HL-60 (cell line): ENCODE data around the gene SLC29A2.
"Not testable (repeated sequence)": the region's sequence is repeated elsewhere in the genome, so short reads cannot be mapped to it uniquely, and the experiment has no call there.

Source experiments
- DNase-seq, 2 experiments: peaks; one replicate each; pipeline ENCODE4 v3.0.0-alpha.2; 2010 to 2020; ENCODE audit warnings: low read depth in 1 of 2, low spot score in 1 of 2
- H3K27ac ChIP-seq: fragments of 250-450 bp; sonication (Bioruptor Pico); replicated peaks from 2 replicates; pipeline ENCODE4 v1.5.1; 2020; ENCODE audit warnings: mild to moderate bottlenecking, moderate library complexity
- H3K27me3 ChIP-seq: fragments of 250-450 bp; sonication (Bioruptor Pico); 2 replicates; pipeline ENCODE4 v1.5.1; 2021; ENCODE audit warnings: mild to moderate bottlenecking, moderate library complexity; ENCODE audit not compliant: insufficient read depth, poor library complexity, severe bottlenecking
- H3K4me3 ChIP-seq: replicated peaks from 2 replicates; pipeline ENCODE4 v1.5.1; 2011; ENCODE audit warnings: mild to moderate bottlenecking, control low read depth, low read length; ENCODE audit not compliant: insufficient read depth
- GABPA ChIP-seq: IDR thresholded peaks from 2 replicates; pipeline ENCODE4 v1.6.1; 2012; ENCODE audit warnings: low read depth
- POLR2AphosphoS5 ChIP-seq: IDR thresholded peaks from 2 replicates; pipeline ENCODE4 v1.6.1; 2012; ENCODE audit warnings: low read depth
- SPI1 ChIP-seq: IDR thresholded peaks from 2 replicates; pipeline ENCODE4 v1.6.1; 2012; ENCODE audit warnings: low read depth, mild to moderate bottlenecking, borderline replicate concordance
- TF ChIP-seq, protein P1 (sequence below): IDR thresholded peaks from 2 replicates; pipeline ENCODE4 v1.6.1; 2012; ENCODE audit warnings: low read depth; ENCODE audit not compliant: insufficient replicate concordance
- TF ChIP-seq, protein P2 (sequence below): IDR thresholded peaks from one replicate; pipeline ENCODE4 v1.5.1; 2011; ENCODE audit warnings: low read length, control low read depth, inconsistent platforms; ENCODE audit not compliant: insufficient read depth

The SLC29A2 gene

GRCh38 chr11:66323684-66324083 is 47.9 kb downstream of the SLC29A2 start:
- Histone ChIP-seq H3K27ac (no peak overlapping the region), H3K27me3 (no peaks in the 10 kb centered on the region), H3K4me3 (no peak overlapping the region)
- DNase-seq = no peak
- TF ChIP-seq GABPA (no peak), POLR2AphosphoS5 (no peak), SPI1 (no peak)
- TF ChIP-seq, protein P1, sequence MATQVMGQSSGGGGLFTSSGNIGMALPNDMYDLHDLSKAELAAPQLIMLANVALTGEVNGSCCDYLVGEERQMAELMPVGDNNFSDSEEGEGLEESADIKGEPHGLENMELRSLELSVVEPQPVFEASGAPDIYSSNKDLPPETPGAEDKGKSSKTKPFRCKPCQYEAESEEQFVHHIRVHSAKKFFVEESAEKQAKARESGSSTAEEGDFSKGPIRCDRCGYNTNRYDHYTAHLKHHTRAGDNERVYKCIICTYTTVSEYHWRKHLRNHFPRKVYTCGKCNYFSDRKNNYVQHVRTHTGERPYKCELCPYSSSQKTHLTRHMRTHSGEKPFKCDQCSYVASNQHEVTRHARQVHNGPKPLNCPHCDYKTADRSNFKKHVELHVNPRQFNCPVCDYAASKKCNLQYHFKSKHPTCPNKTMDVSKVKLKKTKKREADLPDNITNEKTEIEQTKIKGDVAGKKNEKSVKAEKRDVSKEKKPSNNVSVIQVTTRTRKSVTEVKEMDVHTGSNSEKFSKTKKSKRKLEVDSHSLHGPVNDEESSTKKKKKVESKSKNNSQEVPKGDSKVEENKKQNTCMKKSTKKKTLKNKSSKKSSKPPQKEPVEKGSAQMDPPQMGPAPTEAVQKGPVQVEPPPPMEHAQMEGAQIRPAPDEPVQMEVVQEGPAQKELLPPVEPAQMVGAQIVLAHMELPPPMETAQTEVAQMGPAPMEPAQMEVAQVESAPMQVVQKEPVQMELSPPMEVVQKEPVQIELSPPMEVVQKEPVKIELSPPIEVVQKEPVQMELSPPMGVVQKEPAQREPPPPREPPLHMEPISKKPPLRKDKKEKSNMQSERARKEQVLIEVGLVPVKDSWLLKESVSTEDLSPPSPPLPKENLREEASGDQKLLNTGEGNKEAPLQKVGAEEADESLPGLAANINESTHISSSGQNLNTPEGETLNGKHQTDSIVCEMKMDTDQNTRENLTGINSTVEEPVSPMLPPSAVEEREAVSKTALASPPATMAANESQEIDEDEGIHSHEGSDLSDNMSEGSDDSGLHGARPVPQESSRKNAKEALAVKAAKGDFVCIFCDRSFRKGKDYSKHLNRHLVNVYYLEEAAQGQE = no peak
- TF ChIP-seq, protein P2, sequence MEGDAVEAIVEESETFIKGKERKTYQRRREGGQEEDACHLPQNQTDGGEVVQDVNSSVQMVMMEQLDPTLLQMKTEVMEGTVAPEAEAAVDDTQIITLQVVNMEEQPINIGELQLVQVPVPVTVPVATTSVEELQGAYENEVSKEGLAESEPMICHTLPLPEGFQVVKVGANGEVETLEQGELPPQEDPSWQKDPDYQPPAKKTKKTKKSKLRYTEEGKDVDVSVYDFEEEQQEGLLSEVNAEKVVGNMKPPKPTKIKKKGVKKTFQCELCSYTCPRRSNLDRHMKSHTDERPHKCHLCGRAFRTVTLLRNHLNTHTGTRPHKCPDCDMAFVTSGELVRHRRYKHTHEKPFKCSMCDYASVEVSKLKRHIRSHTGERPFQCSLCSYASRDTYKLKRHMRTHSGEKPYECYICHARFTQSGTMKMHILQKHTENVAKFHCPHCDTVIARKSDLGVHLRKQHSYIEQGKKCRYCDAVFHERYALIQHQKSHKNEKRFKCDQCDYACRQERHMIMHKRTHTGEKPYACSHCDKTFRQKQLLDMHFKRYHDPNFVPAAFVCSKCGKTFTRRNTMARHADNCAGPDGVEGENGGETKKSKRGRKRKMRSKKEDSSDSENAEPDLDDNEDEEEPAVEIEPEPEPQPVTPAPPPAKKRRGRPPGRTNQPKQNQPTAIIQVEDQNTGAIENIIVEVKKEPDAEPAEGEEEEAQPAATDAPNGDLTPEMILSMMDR = no peak

- H3K4me3 ChIP-seq = no peak overlapping the region
- no peak for TF ChIP-seq SPI1
- no peak for TF ChIP-seq POLR2AphosphoS5
- TF ChIP-seq, protein P1 = no peak
- TF ChIP-seq, protein P2 = no peak
- no peak for TF ChIP-seq GABPA
- no peaks in the 10 kb centered on the region for H3K27me3 ChIP-seq
- no peak for DNase-seq
- H3K27ac ChIP-seq = no peak overlapping the region
Measured at GRCh38 chr11:66322732-66323427, 48.7 kb downstream of the SLC29A2 start.

DNA sequence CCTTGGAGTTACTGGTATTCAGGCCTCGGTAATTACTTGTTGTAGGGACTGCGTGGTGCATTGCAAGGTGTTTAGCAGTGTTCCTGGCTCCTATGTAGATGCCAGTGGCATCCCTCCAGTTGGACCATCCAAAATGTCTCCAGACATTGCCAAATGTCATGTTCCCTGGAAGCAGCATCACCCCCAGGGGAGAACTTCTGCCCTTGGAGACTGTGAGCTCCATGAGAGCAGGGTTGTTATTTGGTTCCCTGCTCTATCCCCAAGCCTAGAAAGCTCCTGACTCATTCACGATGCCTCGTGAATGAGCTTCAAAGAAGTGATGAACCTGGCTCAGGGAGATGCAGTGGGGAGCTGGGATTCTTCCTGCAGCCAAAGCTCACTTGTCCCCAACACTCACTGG is 50.0 kb downstream of the SLC29A2 start:
- no peak for DNase-seq
- H3K27ac ChIP-seq = no peak overlapping the region
- TF ChIP-seq, protein P1 = no peak
- TF ChIP-seq SPI1 = no peak
- TF ChIP-seq, protein P2 = no peak
- no peak for TF ChIP-seq POLR2AphosphoS5
- no peak for TF ChIP-seq GABPA
- no peak overlapping the region for H3K4me3 ChIP-seq
- H3K27me3 ChIP-seq = no peaks in the 10 kb centered on the region

DNA sequence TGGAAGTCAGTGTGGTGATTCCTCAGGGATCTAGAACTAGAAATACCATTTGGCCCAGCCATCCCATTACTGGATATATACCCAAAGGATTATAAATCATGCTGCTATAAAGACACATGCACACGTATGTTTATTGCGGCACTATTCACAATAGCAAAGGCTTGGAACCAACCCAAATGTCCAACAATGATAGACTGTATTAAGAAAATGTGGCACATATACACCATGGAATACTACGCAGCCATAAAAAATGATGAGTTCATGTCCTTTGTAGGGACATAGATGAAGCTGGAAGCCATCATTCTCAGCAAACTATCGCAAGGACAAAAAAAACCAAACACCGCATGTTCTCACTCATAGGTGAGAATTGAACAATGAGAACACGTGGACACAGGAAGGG is 50.8 kb downstream of the SLC29A2 start:
- DNase-seq, H3K4me3 ChIP-seq, H3K27me3 ChIP-seq, H3K27ac ChIP-seq: not testable (repeated sequence)

DNA sequence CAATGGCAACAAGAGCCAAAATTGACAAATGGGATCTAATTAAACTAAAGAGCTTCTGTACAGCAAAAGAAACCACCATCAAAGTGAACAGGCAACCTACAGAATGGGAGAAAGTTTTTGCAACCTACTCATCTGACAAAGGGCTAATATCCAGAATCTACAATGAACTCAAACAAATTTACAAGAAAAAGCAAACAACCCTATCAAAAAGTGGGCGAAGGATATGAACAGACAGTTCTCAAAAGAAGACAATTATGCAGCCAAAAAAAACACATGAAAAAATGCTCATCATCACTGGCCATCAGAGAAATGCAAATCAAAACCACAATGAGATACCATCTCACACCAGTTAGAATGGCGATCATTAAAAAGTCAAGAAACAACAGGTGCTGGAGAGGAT is 51.3 kb downstream of the SLC29A2 start:
- H3K27me3 ChIP-seq, H3K4me3 ChIP-seq, H3K27ac ChIP-seq, DNase-seq: not testable (repeated sequence)
